ENCODE data around the gene HOXD13. TPM values are rescaled to one million over a fixed set of nuclear protein-coding genes. Genes with fewer than 3 reads are reported as not detected.

Gene HOXD13
- total and polyA plus RNA-seq, 2 of the 13 experiments (the other 11 are each of a cell fraction or from before 2014, with no cell fraction given): not detected

DNA sequence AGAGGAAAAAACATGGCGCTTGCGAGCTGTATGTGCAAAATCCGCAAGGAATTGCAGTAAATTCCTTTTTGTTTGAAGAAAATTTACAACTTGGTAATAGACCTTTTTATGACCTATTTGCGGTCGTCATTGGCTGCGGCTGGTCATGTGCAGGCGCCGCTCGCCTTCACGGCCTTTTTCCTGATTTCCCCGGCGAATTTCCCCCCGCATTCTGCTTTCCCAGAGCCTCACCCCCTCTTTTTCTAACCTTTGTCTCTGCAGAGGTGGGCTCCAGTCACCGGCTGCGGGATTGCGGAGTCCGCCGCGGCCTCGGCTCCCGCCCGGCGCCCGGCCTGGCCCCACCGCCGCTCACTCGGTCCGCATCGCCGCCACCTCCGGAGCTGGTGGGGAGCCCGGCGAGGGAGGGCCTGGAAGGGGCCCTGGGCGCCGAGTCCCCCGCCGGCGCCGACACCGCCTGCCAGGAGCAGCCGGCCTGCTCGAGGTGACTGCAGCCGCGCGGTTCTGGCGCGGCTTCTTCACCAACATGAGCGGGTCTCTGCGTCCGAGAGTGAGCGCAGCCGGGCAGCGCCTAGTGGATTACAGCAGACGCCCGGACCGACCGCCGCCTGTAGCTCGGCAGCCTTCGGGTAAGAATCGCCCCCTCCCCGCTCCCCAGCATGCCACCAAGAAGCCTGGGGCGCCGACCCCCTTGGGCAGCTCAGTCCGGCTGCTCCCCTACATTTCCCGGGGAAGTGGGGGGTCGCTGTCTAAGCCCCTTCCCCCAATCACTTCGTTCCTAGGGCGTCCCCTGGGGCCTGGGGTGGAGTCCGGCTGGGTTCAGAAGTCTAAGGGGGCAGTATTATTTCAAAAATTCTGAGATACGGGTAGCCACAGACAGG, 44.1 kb downstream of the HOXD13 start:
- no TSS peak for BruUV-seq (replicated peaks)
- no peaks in the 10 kb centered on the region for H3K36me3 ChIP-seq (replicated peaks in 1 of 2; ENCODE audit: control insufficient read depth in 1 of 2, insufficient read depth in 2 of 2, low read length in 2 of 2)
- H3K9ac ChIP-seq (ENCODE audit: insufficient read depth, low read depth, low read length): no peak overlapping the region
- intact Hi-C loops (cut with micrococcal nuclease; ENCODE audit: unreplicated experiment) (no loop called here), in situ Hi-C loops (cut with HindIII; ENCODE audit: extremely low pct_ligation_motif_present, low pct_unique_long_range_greater_than_20kb) (no loop called here)
- POLR2A ChIA-PET: no interaction called here
- H3K4me2 ChIP-seq (ENCODE audit: low read depth, low read length): 0 out of 2 replicates have a peak overlapping the region, but pooled peaks have one; percentile 4
- no peaks in the 10 kb centered on the region for H3K9me3 ChIP-seq (ENCODE audit: low read length)
- peaks cover 11% of the 10 kb centered on the region for H3K4me1 ChIP-seq (ENCODE audit: insufficient read depth, low read length)
- peaks cover 9 to 89% of the 10 kb centered on the region in 2 experiments; a peak in 4 of 5 replicates for H3K27me3 ChIP-seq (ENCODE audit: control insufficient read depth in 1 of 2, insufficient read depth in 2 of 2, low read length in 2 of 2)
- no peak overlapping the region for H2AFZ ChIP-seq (ENCODE audit: low read length)
- CTCF ChIA-PET (ENCODE audit: low intra/inter-chr PET ratio, low total read pairs): no interaction called here
- H3K27ac ChIP-seq (ENCODE audit: extremely low read length, insufficient read depth, low read length): no peak overlapping the region
- WGBS (ENCODE audit: low lambda C conversion rate): 34% methylated on average over 37 of the region's 71 CpGs
- ATAC-seq (peak; percentile 19), FAIRE-seq (no peak), DNase-seq (ENCODE audit: low spot score) (no peak)
- no peak overlapping the region; a peak in 1 of 6 replicates for H3K4me3 ChIP-seq (replicated peaks in 1 of 3; ENCODE audit: insufficient read depth in 1 of 3, low read depth in 2 of 3, low read length in 3 of 3)
- no peaks in the 10 kb centered on the region for H3K79me2 ChIP-seq (ENCODE audit: insufficient read depth, low read length)
- no peaks in the 10 kb centered on the region for H4K20me1 ChIP-seq (ENCODE audit: insufficient read depth, low read length)
- TF ChIP-seq HNRNPLL (IDR thresholded peaks at IDR 0.05; ENCODE audit: low read depth, low read length, poor library complexity, severe bottlenecking): peak; percentile 39
- TF ChIP-seq MAFF (IDR thresholded peaks at IDR 0.05; ENCODE audit: low read depth, low read length): no peak
- TF ChIP-seq ZNF468 (CRISPR knock-in tag; IDR thresholded peaks at IDR 0.05): no peak
- no peak for TF ChIP-seq NFIC (IDR thresholded peaks at IDR 0.05; ENCODE audit: low read length)
- TF ChIP-seq, protein P1, sequence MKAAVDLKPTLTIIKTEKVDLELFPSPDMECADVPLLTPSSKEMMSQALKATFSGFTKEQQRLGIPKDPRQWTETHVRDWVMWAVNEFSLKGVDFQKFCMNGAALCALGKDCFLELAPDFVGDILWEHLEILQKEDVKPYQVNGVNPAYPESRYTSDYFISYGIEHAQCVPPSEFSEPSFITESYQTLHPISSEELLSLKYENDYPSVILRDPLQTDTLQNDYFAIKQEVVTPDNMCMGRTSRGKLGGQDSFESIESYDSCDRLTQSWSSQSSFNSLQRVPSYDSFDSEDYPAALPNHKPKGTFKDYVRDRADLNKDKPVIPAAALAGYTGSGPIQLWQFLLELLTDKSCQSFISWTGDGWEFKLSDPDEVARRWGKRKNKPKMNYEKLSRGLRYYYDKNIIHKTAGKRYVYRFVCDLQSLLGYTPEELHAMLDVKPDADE (CRISPR knock-in tag; IDR thresholded peaks at IDR 0.05): no peak
- TF ChIP-seq, protein P2, sequence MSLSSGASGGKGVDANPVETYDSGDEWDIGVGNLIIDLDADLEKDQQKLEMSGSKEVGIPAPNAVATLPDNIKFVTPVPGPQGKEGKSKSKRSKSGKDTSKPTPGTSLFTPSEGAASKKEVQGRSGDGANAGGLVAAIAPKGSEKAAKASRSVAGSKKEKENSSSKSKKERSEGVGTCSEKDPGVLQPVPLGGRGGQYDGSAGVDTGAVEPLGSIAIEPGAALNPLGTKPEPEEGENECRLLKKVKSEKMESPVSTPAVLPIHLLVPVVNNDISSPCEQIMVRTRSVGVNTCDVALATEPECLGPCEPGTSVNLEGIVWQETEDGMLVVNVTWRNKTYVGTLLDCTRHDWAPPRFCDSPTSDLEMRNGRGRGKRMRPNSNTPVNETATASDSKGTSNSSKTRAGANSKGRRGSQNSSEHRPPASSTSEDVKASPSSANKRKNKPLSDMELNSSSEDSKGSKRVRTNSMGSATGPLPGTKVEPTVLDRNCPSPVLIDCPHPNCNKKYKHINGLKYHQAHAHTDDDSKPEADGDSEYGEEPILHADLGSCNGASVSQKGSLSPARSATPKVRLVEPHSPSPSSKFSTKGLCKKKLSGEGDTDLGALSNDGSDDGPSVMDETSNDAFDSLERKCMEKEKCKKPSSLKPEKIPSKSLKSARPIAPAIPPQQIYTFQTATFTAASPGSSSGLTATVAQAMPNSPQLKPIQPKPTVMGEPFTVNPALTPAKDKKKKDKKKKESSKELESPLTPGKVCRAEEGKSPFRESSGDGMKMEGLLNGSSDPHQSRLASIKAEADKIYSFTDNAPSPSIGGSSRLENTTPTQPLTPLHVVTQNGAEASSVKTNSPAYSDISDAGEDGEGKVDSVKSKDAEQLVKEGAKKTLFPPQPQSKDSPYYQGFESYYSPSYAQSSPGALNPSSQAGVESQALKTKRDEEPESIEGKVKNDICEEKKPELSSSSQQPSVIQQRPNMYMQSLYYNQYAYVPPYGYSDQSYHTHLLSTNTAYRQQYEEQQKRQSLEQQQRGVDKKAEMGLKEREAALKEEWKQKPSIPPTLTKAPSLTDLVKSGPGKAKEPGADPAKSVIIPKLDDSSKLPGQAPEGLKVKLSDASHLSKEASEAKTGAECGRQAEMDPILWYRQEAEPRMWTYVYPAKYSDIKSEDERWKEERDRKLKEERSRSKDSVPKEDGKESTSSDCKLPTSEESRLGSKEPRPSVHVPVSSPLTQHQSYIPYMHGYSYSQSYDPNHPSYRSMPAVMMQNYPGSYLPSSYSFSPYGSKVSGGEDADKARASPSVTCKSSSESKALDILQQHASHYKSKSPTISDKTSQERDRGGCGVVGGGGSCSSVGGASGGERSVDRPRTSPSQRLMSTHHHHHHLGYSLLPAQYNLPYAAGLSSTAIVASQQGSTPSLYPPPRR (CRISPR knock-in tag; IDR thresholded peaks at IDR 0.05; ENCODE audit: borderline replicate concordance): no peak
- TF ChIP-seq ZNF777 (CRISPR knock-in tag; IDR thresholded peaks at IDR 0.05): 0 out of 2 replicates have a peak, but pooled peaks have one; percentile 25
- TF ChIP-seq ZFP36L2 (CRISPR knock-in tag; IDR thresholded peaks at IDR 0.05): no peak
- TF ChIP-seq SNRNP70 (IDR thresholded peaks at IDR 0.05; ENCODE audit: low read depth, low read length): no peak
- TF ChIP-seq, protein P3, sequence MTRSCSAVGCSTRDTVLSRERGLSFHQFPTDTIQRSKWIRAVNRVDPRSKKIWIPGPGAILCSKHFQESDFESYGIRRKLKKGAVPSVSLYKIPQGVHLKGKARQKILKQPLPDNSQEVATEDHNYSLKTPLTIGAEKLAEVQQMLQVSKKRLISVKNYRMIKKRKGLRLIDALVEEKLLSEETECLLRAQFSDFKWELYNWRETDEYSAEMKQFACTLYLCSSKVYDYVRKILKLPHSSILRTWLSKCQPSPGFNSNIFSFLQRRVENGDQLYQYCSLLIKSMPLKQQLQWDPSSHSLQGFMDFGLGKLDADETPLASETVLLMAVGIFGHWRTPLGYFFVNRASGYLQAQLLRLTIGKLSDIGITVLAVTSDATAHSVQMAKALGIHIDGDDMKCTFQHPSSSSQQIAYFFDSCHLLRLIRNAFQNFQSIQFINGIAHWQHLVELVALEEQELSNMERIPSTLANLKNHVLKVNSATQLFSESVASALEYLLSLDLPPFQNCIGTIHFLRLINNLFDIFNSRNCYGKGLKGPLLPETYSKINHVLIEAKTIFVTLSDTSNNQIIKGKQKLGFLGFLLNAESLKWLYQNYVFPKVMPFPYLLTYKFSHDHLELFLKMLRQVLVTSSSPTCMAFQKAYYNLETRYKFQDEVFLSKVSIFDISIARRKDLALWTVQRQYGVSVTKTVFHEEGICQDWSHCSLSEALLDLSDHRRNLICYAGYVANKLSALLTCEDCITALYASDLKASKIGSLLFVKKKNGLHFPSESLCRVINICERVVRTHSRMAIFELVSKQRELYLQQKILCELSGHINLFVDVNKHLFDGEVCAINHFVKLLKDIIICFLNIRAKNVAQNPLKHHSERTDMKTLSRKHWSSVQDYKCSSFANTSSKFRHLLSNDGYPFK (CRISPR knock-in tag; IDR thresholded peaks at IDR 0.05; ENCODE audit: borderline replicate concordance): no peak
- no peak for TF ChIP-seq RBM39 (IDR thresholded peaks at IDR 0.05; ENCODE audit: low read depth, low read length, poor library complexity, severe bottlenecking)
- no peak for TF ChIP-seq FOSL1 (CRISPR knock-in tag; IDR thresholded peaks at IDR 0.05; ENCODE audit: borderline replicate concordance)
- no peak for TF ChIP-seq STAT5B (CRISPR knock-in tag; IDR thresholded peaks at IDR 0.05)
- no peak for TF ChIP-seq ZSCAN30 (CRISPR knock-in tag; IDR thresholded peaks at IDR 0.05)

All from HepG2 (cell line).